Fibroblast of skin of scalp (primary cell): ENCODE measurements around the gene GNB1L.

ENCODE experiments used
- DNase-seq: peaks from one replicate; pipeline ENCODE4 v3.0.0-alpha.2; 2013

GNB1L gene

DNA sequence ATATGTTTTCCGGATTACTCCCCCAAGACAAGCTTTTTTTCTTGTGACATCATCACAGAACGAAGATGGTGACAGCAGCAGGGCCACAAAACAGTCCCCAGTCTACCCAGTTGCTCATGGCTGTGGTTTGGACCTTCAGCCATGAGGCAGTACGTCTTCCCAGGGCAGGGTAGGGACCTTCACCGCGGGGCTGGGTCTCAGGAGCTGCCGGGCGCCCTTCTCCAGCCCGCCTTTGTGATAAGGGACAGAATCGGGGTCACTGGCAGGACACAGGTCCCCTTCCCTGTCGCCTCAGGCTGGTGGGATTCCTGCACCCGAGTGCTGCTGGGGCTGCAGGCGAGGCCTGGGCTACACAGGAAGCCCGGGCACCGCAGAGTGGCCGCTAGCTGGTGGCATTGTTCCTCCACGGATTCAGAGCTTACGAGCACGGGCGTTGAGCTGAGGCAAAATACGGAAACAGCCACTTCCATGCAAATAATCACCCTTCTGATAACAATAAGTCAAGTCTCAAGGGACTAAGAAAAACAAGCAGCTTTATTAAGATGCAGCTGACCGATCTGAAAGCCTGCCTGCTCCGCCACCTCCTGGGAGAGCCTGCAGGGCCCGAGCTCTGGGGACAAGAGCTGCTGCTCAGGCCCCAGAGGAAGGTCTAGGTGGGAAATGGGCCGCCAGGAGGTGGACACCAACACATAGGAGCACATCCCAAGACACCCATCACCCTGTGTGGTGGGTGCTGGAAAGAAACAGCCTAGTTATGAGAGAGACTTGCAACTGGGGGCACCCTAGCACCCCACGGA is 81.8 kb downstream of the GNB1L start:
- DNase-seq, result no peak

GRCh38 chr22:19772422-19772672 is 82.3 kb downstream of the GNB1L start:
- DNase-seq, result no peak

DNA sequence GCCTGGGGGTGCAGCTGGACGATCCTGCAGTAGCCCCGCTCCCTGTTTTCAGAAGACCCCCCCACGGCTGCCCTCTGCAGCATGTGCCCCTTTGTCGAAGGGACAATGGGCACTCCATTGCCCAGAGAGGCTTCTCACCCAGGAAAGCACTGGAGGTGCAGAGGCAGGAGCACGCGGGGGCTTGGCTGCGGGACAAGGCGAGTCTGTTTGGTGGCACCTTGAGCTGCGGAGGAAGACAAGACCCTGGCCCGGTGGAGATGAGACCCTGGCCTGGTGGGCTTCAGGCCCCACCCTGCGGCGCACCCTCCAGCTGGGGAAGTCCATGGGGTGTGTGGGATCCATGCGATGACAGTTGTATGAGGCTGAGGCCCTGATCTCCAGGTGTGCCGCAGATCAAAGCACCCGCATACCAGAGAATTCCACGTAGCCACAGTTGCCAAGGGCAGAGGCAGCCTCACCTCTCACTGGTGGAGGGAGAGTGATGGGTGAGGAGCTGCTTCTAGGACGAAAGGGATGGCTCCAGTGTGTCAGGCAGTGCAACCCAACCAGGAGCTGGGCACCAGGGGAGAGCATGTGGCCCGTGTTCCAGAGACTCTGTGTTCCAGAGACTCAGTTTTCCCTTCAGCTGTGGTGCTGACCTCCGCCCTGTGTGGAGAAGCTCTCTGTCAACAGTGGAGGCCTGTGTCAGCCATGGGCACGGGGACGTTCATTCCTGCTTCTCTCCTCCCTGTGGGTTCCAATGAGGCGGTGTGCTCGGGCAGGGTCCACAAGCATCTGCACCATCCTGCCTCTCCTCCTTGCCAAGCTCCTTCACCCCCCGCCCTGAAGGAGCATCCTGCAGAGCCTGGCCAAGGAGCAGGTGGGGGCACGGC is 84.1 kb downstream of the GNB1L start:
- DNase-seq, result no peak

DNA sequence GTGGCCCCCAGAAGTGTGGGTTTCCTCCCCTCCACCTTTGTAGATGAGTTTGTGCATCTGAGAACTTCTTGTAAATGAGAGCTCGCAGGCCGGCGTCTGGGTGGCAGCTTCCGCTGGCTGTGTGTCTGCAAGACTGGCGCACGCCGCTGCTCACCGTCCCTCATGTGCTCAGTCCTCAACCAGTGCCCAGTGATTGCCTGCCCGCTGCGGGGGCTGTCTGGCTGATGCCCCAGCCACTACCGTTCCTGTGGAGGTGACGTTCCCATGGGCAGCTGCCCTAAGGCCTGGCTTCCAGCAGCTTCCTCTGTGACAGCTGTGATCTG is 85.3 kb downstream of the GNB1L start:
- DNase-seq, result no peak

DNA sequence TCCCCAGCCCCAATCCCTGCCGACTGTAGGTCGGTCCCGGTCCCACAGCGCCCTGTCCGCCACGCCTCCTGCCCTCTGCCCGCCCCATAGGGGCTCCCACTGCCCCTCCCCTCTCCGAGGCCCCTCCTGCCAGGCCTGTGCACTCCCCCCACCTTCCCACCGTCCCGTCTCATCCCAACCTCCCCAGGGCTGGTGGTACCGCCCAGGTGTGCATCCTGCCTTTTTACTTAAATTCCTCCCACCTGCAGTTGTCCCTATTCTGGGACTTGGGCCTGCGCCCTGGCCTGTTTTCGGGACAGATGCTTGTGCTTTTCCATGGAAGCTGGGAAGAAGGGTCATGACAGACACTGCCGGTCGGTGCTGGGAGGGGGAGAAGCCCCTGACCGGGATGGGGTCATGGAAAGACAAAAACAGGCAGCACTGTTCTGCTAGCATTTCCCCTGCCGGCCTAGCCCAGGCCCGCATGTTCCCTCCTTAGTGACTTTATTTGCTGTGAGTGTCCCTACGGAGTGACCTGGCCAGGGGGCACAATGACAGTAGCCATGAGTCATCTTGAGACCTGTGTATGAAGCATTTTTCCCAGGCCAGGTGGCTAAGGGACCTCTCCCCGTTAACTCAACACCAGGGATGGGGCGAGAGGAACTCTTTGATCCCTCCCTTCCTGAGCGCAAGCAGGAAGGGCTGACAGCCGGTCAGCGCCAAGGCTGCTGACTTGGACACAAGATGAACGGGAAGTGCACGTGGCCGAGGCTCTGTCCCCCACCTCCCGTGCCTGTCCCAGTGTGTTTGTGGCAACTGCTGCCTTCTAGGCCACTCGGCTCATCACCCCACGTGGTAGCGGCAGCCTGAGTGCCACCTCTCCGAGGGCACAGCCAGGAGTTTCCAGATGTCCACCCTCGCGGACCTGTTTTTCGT is 87.0 kb downstream of the GNB1L start:
- no peak for DNase-seq

DNA sequence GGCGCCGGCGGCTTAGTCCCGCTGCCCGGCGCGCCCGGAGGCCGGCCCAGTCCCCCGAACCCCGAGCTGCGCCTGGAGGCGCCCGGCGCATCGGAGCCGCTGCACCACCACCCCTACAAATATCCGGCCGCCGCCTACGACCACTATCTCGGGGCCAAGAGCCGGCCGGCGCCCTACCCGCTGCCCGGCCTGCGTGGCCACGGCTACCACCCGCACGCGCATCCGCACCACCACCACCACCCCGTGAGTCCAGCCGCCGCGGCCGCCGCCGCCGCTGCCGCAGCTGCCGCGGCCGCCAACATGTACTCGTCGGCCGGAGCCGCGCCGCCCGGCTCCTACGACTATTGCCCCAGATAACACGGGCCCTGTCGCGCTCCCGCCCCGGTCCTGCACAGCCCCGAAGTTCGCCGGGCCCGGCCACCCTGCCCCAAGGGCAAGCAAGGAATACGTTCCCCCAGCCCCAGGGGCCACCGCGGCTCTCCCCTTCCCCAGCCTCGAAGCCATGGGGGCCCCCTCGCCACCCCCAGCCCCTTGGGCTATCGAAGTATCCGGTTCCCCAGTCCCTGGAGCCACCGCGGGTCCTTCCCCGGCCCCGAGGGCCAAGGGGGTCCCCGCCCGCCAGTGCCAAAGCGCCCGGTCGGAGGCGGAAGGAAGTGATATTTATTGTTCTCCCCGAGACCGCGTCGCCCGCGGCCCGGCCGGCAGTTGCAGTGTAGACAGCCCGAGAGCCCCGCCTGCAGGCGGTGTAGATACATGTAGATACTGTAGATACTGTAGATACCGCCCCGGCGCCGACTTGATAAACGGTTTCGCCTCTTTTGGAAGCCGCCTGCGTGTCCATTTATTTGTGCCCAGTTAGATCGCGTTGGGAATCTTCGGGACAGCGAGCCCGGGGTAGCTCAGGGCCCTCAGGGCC is 87.9 kb downstream of the GNB1L start:
- peak; percentile 19 for DNase-seq

DNA sequence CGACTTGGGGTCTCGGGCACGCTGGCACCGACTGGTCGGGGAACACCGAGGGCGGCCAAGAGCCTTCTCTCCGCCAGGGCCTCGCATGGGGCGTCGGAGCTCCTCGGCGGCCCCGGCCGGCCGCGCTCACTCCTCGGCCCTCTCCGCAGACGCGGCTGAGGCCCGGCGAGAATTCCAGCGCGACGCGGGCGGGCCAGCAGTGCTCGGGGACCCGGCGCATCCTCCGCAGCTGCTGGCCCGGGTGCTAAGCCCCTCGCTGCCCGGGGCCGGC is 88.5 kb downstream of the GNB1L start:
- no peak for DNase-seq

DNA sequence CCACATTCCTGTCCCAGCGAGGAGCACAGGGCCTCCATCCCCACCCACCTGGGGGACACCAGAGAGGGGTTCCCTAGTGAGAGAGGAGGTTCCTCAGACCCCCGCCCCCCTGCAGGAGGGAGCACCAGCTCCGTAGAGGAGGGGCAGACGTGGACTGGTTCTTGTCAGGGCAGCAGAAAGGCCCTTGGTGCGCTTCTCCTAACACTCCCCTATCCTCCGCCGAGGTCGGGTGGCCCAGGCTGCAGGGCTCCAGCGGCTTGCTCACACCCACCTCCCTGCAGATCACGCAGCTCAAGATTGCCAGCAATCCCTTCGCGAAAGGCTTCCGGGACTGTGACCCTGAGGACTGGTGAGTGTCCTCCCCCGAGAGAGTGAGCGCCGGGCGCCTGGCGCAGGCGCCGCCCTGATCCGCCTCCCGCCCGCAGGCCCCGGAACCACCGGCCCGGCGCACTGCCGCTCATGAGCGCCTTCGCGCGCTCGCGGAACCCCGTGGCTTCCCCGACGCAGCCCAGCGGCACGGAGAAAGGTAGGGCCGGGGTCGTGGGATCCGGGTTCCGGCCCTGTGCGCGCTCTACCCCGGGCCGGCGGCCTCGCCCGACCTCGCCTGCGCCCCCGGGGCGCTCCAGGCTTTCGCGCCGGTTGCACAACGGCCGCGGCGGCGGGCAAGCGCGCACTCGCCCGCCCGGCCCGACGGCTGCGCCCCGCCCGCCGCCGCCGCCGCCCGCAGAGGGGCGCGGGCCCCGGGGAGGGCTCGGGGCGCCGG is 89.0 kb downstream of the GNB1L start:
- no peak for DNase-seq

DNA sequence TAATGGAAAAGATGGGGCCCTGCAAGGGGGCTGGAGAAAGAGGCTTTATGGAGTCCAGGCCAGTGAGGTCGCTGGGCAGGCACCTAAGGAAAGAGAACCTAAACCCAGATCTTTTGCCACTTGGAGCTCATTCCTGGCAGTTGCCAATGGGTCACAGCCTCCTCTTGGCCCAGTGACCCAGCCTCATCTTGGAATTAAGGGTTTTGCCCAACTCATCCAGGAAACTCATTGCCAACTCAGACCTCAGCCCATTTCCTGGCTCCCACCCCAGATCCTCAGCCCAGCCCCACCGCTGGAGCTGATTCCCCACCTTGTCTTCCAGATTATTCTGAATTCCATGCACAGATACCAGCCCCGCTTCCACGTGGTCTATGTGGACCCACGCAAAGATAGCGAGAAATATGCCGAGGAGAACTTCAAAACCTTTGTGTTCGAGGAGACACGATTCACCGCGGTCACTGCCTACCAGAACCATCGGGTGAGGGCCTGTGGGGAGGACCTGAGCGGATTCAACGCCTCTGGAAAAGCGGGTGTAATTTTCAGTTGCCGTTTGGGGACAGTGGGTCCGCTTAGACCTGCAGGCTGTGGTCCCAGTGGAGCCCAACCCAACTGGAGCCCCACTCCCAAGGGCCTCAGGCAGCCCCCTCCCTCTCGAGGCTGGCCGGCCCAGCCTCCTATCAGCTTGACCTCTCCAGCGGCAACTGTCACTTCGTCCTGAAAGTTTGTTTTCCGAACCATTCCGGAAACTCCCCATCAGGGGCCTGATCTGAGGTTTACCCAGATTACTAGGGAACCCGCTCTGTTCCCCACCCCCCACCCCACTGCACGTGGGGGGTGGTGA is 89.8 kb downstream of the GNB1L start:
- no peak for DNase-seq

DNA sequence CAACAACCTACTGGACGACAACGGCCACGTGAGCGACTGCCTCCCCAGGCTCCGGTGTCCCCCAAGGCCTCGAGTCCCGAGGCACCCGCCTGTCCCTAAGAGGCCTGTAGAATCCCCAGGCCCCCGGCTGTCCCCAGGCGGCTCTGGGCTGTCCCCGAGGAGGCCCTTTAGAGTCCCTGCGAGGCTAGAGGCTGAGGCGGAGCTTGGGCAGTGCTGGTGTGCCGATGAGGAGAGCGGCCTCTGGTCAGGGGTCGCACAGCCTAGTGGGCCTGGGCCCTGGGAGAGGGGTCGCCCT is 90.4 kb downstream of the GNB1L start:
- no peak for DNase-seq

DNA sequence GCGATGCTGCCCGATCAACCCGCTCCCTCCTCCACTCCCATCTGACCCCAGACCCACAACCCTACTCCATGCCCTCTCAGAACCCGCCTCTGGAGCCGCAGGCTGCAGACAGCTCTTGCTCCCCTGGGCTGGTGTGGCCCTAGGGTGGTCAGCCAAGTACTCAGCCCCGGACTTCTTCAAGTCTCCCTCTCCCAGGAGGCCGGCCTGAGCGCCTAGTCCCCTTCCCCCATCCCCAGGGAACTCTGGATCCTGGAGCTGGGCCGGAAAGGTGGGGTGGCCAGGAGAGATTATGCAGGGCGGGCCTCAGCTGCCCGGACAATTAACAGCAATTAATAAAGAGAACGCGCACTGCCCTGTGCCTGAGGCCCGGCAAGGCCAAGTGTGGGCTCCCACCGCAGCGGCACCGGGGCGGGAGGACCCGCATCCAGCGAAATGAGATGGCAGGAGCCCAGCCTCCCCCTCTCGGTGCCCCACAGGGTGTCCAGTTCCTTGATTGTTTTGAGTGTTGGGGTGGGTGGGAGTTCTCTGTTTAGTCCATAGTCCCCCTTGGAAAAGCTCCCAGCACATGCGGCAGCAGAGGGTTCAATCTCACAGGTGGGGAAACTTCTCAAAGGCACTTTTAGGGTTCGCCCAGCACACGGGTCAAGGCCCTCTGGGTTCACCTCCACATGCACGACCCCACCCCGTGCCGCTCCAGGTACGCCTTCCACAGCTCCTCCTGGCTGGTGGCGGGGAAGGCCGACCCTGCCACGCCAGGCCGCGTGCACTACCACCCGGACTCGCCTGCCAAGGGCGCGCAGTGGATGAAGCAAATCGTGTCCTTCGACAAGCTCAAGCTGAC is 91.0 kb downstream of the GNB1L start:
- DNase-seq, result no peak

DNA sequence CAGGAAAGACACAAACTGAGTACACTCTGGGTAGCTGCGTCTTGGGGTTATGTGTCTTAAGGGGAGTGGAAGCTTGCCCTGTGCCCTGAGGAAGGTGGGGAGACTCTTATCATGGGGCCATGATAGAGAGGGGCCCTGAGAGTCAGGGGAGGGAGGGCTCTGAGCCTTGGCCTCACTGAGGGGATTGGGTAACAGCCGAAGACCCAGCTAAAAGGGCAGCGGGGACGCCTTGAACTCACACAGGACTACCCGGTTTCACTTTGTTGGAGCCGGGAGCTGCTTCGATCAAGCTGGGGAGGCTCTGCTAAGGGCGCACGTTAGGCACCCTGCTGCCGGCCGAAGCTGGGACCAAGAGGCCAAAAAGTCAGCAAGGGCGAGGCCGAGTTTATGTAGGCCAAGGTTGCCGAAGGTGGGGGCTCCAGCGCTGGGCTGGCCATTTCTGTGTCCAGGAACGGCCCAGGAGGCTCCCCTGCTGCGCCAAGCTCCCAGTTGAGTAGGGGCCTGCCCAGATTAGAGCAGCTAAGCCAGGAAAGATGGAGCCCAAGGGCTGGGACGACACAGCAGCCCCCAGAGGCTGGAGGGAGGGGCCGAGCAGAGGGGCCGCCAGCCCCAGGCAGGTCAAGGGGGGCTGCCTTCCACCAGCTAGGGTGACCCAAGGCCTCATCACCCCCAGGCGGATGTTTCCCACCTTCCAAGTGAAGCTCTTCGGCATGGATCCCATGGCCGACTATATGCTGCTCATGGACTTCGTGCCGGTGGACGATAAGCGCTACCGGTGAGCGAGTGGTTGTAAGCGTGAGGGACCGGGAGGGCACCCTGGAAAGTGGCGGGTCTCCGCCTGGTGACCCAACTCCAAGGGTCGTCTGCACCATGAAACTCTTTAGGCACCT is 91.9 kb downstream of the GNB1L start:
- no peak for DNase-seq

- no peak for DNase-seq
These were observed 92.7 kb downstream of the GNB1L start for GRCh38 chr22:19761725-19762567.

DNA sequence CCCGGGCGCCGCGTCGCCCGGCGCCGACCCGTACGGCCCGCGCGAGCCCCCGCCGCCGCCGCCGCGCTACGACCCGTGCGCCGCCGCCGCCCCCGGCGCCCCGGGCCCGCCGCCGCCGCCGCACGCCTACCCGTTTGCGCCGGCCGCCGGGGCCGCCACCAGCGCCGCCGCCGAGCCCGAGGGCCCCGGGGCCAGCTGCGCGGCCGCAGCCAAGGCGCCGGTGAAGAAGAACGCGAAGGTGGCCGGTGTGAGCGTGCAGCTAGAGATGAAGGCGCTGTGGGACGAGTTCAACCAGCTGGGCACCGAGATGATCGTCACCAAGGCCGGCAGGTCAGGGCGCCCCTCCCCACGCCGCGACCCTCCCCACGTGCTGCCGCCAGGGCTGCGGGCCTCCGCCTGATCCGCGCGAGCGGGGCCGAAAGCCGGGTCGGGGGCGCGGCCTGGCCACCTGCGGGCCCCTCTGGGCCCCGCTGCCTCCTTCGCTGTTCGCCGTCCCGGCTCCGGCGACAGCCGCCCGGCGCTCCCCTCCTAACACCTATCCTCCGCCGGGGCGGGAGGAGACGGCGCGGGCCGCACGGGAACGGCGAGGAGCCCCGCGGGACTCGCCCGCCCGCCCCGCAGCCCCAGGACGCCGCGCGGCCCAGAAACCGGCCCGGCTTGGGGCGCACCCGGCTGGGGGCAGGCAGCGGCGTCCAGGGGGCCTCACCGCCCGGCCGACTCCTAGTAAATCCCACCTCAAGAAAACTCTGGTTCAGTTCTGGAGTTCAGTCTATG is 93.5 kb downstream of the GNB1L start:
- DNase-seq, result no peak

DNA sequence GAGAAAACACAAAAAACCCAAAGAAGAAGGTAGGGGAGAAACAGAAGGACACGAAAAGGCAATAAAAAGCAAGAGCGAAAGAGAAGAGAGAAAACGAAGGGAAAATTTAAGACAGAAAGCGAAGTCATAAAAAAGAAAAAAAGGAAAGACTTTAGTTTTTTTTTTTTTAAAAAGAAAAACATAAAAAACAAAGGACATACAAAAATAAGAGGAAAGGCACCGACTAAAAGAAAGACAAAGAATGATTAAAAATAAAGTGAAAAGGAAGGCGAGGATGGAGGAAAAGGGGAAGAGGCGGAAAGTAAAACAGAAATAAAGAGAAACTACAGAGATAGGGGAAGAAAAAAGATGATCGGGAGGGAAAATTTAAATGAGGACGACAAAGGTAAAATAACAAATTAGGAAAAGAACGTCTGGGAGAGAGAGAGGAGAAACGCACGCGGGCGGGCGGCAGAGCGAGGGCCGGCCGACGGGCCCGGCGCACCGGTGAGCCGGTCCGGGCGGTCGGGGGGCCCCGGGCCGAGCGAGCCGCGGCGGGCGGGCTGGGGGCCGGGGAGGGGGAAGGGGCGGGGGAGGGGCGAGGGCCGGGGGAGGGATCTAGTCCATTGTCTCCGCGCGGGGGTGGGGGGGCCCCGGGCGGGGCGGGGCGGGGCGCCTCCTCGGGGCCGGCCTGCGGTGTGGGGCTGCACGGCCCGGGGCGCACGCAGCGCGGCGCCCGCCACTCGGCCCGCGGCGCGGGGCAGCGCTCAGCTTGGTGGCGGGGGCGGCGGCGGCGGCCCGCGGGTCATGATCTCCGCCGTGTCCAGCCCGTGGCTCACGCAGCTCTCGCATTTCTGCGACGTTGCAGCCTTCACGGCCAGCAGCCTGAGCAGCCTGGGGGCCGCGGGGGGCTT is 94.4 kb downstream of the GNB1L start, which contains the start of gene TBX1:
Gene TBX1 (plus strand): TSS at position 721 of the 893 bp plus-strand sequence. CDS start 66 bp downstream, at position 787.
- no peak for DNase-seq
